Measurements from ENCODE around the gene GALNT2.

GRCh38 chr1:230313453-230314141 is 246.6 kb downstream of the GALNT2 start:
- TF ChIP-seq CTCF (IDR thresholded peaks at IDR 0.05 in 8 of 11, conservative IDR thresholded peaks at IDR 0.05 in 3 of 11) = no peak
- no peak for TF ChIP-seq POLR2A (IDR thresholded peaks at IDR 0.05)
- TF ChIP-seq POLR2AphosphoS5 (IDR thresholded peaks at IDR 0.05) = no peak

Data from spleen (tissue), 7 donors.